Nephron (organoid): Measurements from ENCODE around the gene THADA.
A peak's percentile ranks its signal among the peaks of the same experiment; 100 is the strongest.

Experiments used
- H3K27ac Mint-ChIP-seq, 3 experiments: 2 replicates each; pipeline ENCODE4 v1.8.0; 2020; ENCODE audit warnings: mixed read lengths in 3 of 3, mild to moderate bottlenecking in 2 of 3, moderate library complexity in 1 of 3
- H3K27me3 Mint-ChIP-seq: 2 replicates; pipeline ENCODE4 v1.8.0; 2021; ENCODE audit warnings: low read depth, mild to moderate bottlenecking, moderate library complexity, mixed read lengths
- H3K36me3 Mint-ChIP-seq: 2 replicates; pipeline ENCODE4 v1.8.0; 2020; ENCODE audit warnings: low read depth, mixed read lengths
- H3K4me1 Mint-ChIP-seq: 2 replicates; pipeline ENCODE4 v1.8.0; 2020; ENCODE audit warnings: mixed read lengths
- H3K4me3 Mint-ChIP-seq, 3 experiments: 2 replicates each; pipeline ENCODE4 v1.8.0; 2020; ENCODE audit warnings: mild to moderate bottlenecking in 3 of 3, mixed read lengths in 3 of 3, moderate library complexity in 2 of 3
- H3K9me3 Mint-ChIP-seq: 2 replicates; pipeline ENCODE4 v1.8.0; 2020; ENCODE audit warnings: mixed read lengths
- CTCF ChIP-seq, 3 experiments: fragments of 200-600 bp; sonication (generic); IDR thresholded peaks; one replicate each; pipeline ENCODE4 v1.5.0; 2021; ENCODE audit warnings: antibody characterized with exemption in 3 of 3; ENCODE audit not compliant: unreplicated experiment in 3 of 3

THADA gene

GRCh38 chr2:43341959-43342757 is 253.7 kb downstream of the THADA start:
- H3K4me3 Mint-ChIP-seq, result no peak overlapping the region
- no peaks in the 10 kb centered on the region for H3K27me3 Mint-ChIP-seq
- peak overlapping the region; percentile 88 to 99 (median 98) for H3K27ac Mint-ChIP-seq
- H3K36me3 Mint-ChIP-seq, result peaks cover 3% of the 10 kb centered on the region
- no peak for TF ChIP-seq CTCF (IDR thresholded peaks at IDR 0.05; ENCODE audit: unreplicated experiment in 3 of 3)
- no peaks in the 10 kb centered on the region for H3K9me3 Mint-ChIP-seq
- peaks cover 79% of the 10 kb centered on the region for H3K4me1 Mint-ChIP-seq

GRCh38 chr2:43340945-43341356 is 254.9 kb downstream of the THADA start:
- peaks cover 78% of the 10 kb centered on the region for H3K4me1 Mint-ChIP-seq
- H3K4me3 Mint-ChIP-seq, result no peak overlapping the region
- H3K27me3 Mint-ChIP-seq, result no peaks in the 10 kb centered on the region
- no peak for TF ChIP-seq CTCF (IDR thresholded peaks at IDR 0.05; ENCODE audit: unreplicated experiment in 3 of 3)
- H3K36me3 Mint-ChIP-seq, result peaks cover 3% of the 10 kb centered on the region
- peak overlapping the region; percentile 39 to 96 (median 92) for H3K27ac Mint-ChIP-seq
- H3K9me3 Mint-ChIP-seq, result no peaks in the 10 kb centered on the region

GRCh38 chr2:43340066-43340465 is 255.8 kb downstream of the THADA start:
- Mint-ChIP-seq H3K27ac (peak overlapping the region; percentile 39 to 96 (median 92)), H3K36me3 (peaks cover 3% of the 10 kb centered on the region), H3K9me3 (no peaks in the 10 kb centered on the region), H3K4me1 (peaks cover 74% of the 10 kb centered on the region), H3K27me3 (no peaks in the 10 kb centered on the region), H3K4me3 (no peak overlapping the region)
- TF ChIP-seq CTCF (IDR thresholded peaks at IDR 0.05; ENCODE audit: unreplicated experiment in 3 of 3), result no peak

- Mint-ChIP-seq H3K27ac (peak overlapping the region; percentile 80 to 97 (median 92)), H3K27me3 (no peaks in the 10 kb centered on the region), H3K4me1 (peaks cover 78% of the 10 kb centered on the region), H3K36me3 (no peaks in the 10 kb centered on the region), H3K4me3 (peak overlapping the region; percentile 22 to 74 (median 59)), H3K9me3 (no peaks in the 10 kb centered on the region)
- no peak for TF ChIP-seq CTCF (IDR thresholded peaks at IDR 0.05; ENCODE audit: unreplicated experiment in 3 of 3)
These were observed 262.1 kb downstream of the THADA start for GRCh38 chr2:43333656-43334144.

GRCh38 chr2:43333101-43333655 is 262.7 kb downstream of the THADA start:
- H3K27me3 Mint-ChIP-seq, result no peaks in the 10 kb centered on the region
- no peaks in the 10 kb centered on the region for H3K9me3 Mint-ChIP-seq
- TF ChIP-seq CTCF (IDR thresholded peaks at IDR 0.05; ENCODE audit: unreplicated experiment in 3 of 3), result no peak
- peak overlapping the region; percentile 80 to 97 (median 92) for H3K27ac Mint-ChIP-seq
- no peaks in the 10 kb centered on the region for H3K36me3 Mint-ChIP-seq
- peaks cover 79% of the 10 kb centered on the region for H3K4me1 Mint-ChIP-seq
- H3K4me3 Mint-ChIP-seq, result peak overlapping the region in 1 of 3 experiments; percentile 49
